Stimulated activated CD8-positive, alpha-beta memory T cell treated with anti-CD3 and anti-CD28 coated beads, Interleukin-12 subunit alpha, Interleukin-12 subunit beta, amount 100 ng/mL, for 1 hour (primary cell): ENCODE results near the gene UPK3B.
"Not testable (repeated sequence)": the region's sequence is repeated elsewhere in the genome, so short reads cannot be mapped to it uniquely, and the experiment has no call there.

Source experiments
- DNase-seq: peaks from one replicate; pipeline ENCODE4 v3.0.0-alpha.2; 2020; ENCODE audit warnings: low read depth

UPK3B gene

DNA sequence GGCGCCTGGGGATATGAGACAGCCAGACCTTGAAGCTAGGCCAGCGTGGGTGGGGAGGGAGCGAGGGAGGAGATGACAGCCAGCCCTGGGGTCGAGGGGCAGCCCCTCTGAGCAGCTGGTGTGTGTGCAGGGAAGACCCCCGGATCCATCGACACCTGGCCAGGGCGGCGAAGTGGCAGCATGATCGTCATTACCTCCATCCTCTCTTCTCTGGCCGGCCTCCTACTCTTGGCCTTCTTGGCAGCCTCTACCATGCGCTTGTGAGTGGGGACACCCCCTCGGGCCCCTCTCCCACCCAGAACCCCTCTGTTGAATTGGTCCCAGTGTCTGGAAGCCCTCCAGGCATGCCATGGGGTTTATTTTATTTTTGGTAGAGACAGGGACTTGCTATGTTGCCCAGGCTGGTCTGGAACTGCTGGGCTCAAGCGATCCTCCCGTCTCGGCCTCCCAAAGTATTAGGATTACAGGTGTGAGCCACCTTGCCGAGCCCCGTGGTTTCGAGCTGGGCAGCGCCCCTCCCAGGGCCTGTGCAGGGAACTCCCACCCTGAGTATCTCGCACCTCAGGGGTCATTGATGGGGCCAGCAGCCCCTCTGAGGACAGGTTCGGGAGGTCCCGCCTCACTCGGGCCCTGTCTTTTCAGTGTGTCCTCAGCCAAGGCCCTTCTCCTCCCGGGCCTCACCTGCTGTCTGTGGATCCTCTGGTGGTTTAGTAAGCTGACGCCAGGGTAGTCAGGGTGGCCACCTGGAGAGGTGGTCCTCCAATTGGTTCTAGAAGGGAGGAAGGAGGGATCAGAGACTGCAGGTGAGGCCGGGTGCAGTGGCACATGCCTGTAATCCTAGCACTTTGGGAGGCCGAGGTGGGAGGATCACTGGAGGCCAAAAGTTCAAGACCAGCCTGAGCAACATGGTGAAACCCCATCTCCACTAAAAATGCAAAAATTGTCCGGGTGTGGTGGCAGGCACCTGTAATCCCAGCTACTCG, 3.8 kb downstream of the UPK3B start:
- no peak for DNase-seq

DNA sequence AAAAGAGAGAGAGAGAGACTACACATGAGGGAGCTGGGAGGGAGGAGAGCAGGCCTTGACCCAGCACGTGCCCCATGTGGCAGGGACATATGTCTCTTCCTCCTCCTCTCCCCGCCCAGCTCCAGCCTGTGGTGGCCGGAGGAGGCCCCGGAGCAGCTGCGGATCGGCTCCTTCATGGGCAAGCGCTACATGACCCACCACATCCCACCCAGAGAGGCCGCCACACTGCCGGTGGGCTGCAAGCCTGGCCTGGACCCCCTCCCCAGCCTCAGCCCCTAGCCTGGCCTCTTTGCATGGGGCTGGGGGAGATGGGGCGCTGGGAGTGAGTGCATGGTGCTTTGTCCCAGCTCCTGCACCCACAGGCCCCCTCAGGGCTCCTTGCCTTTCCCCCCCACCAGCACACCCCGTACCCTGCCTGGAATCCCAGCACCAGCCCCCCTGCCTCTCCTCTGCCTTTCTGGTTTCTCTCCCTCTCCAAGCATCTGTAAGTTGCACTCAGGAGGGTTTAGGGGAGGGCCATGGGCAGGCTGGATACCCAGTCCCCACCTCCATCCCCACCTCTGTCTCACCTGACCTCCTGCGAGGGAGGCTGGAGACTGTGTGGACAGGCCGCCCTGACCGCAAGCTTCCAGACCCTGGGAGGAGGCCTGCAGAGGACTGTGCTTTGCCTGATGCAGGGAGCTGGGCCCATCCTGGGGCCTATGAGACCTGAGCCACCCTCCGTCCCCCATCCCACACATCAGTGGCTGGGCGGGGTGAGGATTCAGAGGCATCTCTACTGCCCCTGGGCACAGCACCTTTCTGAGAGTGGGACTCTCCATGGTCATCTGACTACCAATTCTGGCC, 4.8 kb downstream of the UPK3B start:
- DNase-seq, result no peak

DNA sequence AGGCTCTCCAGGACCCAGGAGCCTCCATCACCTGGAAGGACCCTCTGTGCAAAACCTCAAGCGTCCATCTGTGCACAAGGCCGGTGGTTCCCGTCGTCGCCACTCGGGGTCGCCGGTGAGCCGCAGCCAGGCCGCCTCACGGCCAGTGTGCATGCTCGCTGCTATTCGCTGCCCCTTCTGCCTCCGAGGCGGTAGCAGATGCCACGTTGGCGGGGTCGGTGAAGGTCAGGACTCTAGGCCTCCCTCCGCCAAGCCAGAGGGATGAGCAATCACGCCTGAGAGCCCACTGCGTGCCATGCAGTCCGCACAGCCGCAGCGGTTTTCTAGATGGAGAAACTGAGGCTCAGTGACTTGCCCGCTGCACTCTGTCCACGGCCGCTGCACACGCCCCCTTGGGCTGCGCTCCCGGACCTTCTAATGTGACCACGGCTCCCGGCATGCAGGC, 5.7 kb downstream of the UPK3B start:
- DNase-seq, result no peak

DNA sequence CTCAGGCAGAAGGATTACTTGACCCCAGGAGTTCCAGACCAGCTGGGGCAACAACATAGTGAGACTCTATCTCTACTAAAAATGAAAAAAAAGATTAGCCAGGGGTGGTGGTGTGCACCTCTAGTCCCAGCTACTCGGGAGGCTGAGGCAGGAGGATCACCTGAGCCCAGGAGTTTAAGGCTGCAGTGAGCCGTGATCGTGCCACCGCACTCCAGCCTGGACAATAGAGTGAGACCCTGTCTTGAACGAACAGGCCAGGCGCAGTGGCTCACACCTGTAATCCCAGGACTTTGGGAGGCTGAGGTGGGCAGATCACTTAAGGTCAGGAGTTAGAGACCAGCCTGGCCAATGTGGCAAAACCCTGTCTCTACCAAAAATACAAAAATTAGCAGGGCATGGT, 6.6 kb downstream of the UPK3B start:
- not testable (repeated sequence) for DNase-seq

DNA sequence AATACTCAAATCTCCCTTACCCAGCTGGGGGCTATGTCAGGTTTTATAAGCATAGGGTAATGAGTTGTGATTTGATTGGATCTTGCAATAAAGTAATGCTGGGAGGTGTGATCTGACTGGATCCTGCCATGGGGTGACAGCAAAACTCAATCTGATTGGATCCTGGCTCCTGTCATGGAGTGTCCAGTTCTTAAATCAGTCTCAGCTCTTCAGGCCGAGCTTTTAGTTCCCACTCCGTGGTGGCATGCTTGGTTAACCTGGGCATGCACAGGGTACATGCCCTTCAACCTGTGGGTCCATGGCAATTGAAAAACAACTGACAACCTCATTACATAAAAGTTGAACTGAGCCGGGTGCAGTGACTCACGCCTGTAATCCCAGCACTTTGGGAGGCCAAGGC, 15.8 kb downstream of the UPK3B start:
- DNase-seq, result not testable (repeated sequence)

- DNase-seq, result not testable (repeated sequence)
Observed at GRCh38 chr7:76531643-76532042, 21.3 kb downstream of the UPK3B start.

DNA sequence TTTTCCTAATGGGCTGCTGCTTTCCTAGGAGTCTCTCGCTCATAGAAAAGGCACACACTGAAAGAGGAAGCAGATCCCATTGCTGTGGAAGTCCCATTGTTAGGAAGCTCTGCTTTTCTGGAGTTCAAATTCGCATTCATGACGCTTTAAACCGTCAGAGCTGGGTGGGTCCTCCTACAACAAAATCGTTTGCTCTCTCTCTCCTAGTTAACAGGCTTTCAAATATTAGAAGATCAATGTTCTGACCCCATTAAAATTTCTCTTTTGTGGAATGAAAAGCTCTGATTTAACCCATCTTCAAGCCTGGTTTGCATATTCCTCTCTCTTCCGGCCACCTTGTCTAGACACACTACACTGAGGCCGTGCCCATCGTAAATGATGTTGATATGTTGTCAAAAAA, 32.8 kb downstream of the UPK3B start, which contains the start of gene SPDYE16:
Gene SPDYE16 (minus strand): TSS at position 101 of the 400 bp plus-strand sequence. CDS start 1,838 bp downstream, outside the sequence.
- not testable (repeated sequence) for DNase-seq

DNA sequence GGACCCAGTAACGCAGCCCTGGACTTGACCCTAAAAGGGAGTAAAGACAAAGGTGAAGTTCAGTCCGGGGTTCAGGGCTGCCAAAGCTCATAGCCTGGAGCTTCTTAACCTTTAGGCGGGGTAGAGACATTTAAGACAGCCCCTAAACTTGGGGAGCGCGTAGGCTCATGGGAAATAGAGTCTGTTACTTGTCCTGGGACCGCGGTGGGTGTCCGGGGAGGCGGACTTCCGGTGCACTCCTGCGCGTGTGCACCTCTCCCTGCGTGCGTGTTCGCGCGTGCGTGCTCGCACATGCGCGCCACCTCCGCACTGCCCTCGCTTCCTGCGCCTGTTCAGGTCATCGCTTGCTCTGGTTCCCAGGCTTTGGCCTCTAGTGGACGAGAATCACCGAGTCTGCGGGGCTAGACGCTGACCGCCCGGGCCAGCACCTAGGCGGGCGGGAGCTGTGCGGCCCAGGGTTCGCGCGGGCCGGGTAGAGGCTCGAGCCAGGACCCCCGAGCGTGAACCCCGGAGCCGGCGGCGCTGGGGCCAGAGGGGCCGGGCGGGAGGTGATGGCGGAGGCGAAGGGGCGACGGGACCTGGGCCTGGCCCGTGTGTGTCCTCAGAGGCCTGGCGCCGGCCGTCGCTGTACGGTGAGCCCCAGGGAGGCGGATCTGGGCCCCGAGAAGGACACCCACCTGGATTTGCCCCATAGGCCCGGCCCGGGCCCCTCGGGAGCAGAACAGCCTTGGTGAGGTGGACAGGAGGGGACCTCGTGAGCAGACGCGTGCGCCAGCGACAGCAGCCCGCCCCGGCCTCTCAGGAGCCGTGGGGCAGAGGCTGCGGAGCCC, 38.9 kb downstream of the UPK3B start:
- DNase-seq, result peak; percentile 72

DNA sequence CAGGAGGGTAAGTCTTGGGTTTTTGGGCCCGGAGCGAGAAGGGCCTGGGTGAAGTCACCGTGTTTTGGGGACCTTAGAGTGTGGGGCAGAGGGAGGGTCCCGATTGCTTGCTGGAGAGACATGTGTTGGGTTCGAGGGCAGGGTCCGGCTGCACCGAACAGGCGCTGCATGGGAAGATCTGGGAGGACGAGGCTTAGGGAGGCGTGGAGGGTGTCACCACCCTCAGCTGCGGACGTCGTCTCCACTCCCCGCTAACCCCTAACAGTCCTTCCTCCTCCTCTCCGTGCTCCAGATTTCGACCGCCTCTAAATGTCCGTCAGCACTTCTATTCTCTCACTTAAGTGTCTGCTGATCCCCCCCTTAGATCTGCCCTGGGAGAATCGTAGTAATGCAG, 39.5 kb downstream of the UPK3B start:
- not testable (repeated sequence) for DNase-seq

- DNase-seq, result not testable (repeated sequence)
Observed at GRCh38 chr7:76551992-76552391, 41.6 kb downstream of the UPK3B start.

DNA sequence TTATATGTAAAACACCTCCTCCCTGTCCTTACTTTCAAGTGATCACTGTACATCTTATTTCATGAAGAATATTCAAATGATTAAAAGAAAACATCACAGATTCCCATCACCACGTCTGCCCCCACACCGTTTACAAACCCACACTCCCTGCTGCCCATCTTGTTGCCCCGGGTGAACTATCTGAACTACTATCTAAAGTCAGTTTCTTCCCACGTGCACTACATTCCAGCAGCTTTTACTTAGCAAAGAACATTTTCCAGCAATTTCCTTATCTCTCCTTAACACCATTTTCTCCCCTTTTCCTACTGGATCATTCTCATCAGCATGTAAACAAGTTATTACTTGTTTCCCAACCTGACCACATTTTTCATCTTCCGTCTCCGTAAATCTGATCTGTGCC, 49.3 kb downstream of the UPK3B start:
- DNase-seq, result not testable (repeated sequence)

DNA sequence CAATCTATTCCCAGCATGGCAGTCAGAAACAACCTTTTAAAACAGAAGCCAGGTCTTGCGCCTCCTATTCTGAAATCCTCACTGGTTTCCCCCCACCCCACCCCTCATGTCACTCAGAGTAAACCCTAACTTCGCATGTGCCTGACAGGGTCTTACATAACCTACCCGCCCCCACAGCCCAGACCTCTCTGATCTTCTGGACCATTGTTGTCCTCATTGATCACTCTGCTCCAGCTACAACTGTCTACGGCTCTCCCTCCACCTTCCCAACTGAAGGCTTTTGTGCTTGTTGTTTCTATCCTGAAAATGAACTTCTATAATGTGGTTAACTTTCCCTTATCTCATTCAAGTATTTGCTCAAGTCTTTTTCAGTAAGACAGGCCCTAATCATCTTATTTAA, 49.8 kb downstream of the UPK3B start:
- DNase-seq, result not testable (repeated sequence)

DNA sequence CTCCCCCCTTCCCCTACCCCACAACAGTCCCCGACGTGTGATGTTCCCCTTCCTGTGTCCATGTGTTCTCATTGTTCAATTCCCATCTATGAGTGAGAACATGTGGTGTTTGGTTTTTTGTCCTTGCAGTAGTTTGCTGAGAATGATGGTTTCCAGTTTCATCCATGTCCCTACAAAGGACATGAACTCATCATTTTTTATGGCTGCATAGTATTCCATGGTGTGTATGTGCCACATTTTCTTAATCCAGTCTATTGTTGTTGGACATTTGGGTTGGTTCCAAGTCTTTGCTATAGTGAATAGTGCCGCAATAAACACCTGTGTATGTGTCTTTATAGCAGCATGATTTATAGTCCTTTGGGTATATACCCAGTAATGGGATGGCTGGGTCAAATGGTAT, 51.0 kb downstream of the UPK3B start:
- not testable (repeated sequence) for DNase-seq

- not testable (repeated sequence) for DNase-seq
Observed at GRCh38 chr7:76565001-76565400, 54.6 kb downstream of the UPK3B start.
